ENCODE measurements around the gene CHGA. TPM values are rescaled to one million over a fixed set of nuclear protein-coding genes. Genes with fewer than 3 reads are reported as not detected.

The CHGA gene
- polyA plus RNA-seq, 1 donor from 2014 or later, result 131 TPM

GRCh38 chr14:92903359-92903758 is 19.6 kb upstream of the CHGA start:
- Histone ChIP-seq H3K27me3 (ENCODE audit: insufficient read depth, low read depth, low read length) (no peaks in the 10 kb centered on the region), H3K4me2 (ENCODE audit: low read length) (no peak overlapping the region), H3K9me2 (ENCODE audit: insufficient read depth, low read length) (no peaks in the 10 kb centered on the region), H4K20me1 (ENCODE audit: insufficient read depth) (no peaks in the 10 kb centered on the region), H3K9me3 (ENCODE audit: low read length) (no peaks in the 10 kb centered on the region), H3K9ac (ENCODE audit: low read length) (no peak overlapping the region), H3K4me3 (ENCODE audit: low read length) (no peak overlapping the region), H3K79me2 (replicated peaks; ENCODE audit: insufficient read depth, low read length) (no peaks in the 10 kb centered on the region), H3K27ac (ENCODE audit: low read length) (no peak overlapping the region), H2AFZ (ENCODE audit: low read depth, low read length) (no peak overlapping the region), H3K36me3 (ENCODE audit: insufficient read depth, low read length) (no peaks in the 10 kb centered on the region), H3F3A (ENCODE audit: insufficient read depth, low read length, poor library complexity, severe bottlenecking) (no peaks in the 10 kb centered on the region)
- TF ChIP-seq SMC3 (conservative IDR thresholded peaks at IDR 0.05; ENCODE audit: poor library complexity), result no peak
- no peak for TF ChIP-seq EZH2 (IDR thresholded peaks at IDR 0.05; ENCODE audit: borderline replicate concordance, insufficient read depth, low read length, poor library complexity, severe bottlenecking)
- no peak for TF ChIP-seq POLR2AphosphoS5 (IDR thresholded peaks at IDR 0.05)
- TF ChIP-seq TAF1 (IDR thresholded peaks at IDR 0.05; ENCODE audit: low read depth), result no peak
- TF ChIP-seq, protein P1, sequence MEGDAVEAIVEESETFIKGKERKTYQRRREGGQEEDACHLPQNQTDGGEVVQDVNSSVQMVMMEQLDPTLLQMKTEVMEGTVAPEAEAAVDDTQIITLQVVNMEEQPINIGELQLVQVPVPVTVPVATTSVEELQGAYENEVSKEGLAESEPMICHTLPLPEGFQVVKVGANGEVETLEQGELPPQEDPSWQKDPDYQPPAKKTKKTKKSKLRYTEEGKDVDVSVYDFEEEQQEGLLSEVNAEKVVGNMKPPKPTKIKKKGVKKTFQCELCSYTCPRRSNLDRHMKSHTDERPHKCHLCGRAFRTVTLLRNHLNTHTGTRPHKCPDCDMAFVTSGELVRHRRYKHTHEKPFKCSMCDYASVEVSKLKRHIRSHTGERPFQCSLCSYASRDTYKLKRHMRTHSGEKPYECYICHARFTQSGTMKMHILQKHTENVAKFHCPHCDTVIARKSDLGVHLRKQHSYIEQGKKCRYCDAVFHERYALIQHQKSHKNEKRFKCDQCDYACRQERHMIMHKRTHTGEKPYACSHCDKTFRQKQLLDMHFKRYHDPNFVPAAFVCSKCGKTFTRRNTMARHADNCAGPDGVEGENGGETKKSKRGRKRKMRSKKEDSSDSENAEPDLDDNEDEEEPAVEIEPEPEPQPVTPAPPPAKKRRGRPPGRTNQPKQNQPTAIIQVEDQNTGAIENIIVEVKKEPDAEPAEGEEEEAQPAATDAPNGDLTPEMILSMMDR (IDR thresholded peaks at IDR 0.05; ENCODE audit: poor library complexity, severe bottlenecking), result no peak
- TF ChIP-seq MXI1 (conservative IDR thresholded peaks at IDR 0.05; ENCODE audit: poor library complexity, severe bottlenecking), result no peak
- no peak for TF ChIP-seq EP300 (conservative IDR thresholded peaks at IDR 0.05; ENCODE audit: poor library complexity, severe bottlenecking)
- TF ChIP-seq, protein P2, sequence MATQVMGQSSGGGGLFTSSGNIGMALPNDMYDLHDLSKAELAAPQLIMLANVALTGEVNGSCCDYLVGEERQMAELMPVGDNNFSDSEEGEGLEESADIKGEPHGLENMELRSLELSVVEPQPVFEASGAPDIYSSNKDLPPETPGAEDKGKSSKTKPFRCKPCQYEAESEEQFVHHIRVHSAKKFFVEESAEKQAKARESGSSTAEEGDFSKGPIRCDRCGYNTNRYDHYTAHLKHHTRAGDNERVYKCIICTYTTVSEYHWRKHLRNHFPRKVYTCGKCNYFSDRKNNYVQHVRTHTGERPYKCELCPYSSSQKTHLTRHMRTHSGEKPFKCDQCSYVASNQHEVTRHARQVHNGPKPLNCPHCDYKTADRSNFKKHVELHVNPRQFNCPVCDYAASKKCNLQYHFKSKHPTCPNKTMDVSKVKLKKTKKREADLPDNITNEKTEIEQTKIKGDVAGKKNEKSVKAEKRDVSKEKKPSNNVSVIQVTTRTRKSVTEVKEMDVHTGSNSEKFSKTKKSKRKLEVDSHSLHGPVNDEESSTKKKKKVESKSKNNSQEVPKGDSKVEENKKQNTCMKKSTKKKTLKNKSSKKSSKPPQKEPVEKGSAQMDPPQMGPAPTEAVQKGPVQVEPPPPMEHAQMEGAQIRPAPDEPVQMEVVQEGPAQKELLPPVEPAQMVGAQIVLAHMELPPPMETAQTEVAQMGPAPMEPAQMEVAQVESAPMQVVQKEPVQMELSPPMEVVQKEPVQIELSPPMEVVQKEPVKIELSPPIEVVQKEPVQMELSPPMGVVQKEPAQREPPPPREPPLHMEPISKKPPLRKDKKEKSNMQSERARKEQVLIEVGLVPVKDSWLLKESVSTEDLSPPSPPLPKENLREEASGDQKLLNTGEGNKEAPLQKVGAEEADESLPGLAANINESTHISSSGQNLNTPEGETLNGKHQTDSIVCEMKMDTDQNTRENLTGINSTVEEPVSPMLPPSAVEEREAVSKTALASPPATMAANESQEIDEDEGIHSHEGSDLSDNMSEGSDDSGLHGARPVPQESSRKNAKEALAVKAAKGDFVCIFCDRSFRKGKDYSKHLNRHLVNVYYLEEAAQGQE (IDR thresholded peaks at IDR 0.05; ENCODE audit: borderline replicate concordance), result no peak
- TF ChIP-seq RAD21 (conservative IDR thresholded peaks at IDR 0.05), result no peak

- Histone ChIP-seq H2AFZ (ENCODE audit: low read depth, low read length) (no peak overlapping the region), H3K4me3 (ENCODE audit: low read length) (no peak overlapping the region), H4K20me1 (ENCODE audit: insufficient read depth) (no peaks in the 10 kb centered on the region), H3F3A (ENCODE audit: insufficient read depth, low read length, poor library complexity, severe bottlenecking) (no peaks in the 10 kb centered on the region), H3K36me3 (ENCODE audit: insufficient read depth, low read length) (no peaks in the 10 kb centered on the region), H3K9me3 (ENCODE audit: low read length) (no peaks in the 10 kb centered on the region), H3K79me2 (replicated peaks; ENCODE audit: insufficient read depth, low read length) (no peaks in the 10 kb centered on the region), H3K4me2 (ENCODE audit: low read length) (no peak overlapping the region), H3K9ac (ENCODE audit: low read length) (no peak overlapping the region), H3K27ac (ENCODE audit: low read length) (no peak overlapping the region), H3K9me2 (ENCODE audit: insufficient read depth, low read length) (no peaks in the 10 kb centered on the region), H3K27me3 (ENCODE audit: insufficient read depth, low read depth, low read length) (no peaks in the 10 kb centered on the region)
- TF ChIP-seq, protein P2 (IDR thresholded peaks at IDR 0.05; ENCODE audit: borderline replicate concordance), result no peak
- TF ChIP-seq RAD21 (conservative IDR thresholded peaks at IDR 0.05) (no peak), POLR2AphosphoS5 (IDR thresholded peaks at IDR 0.05) (no peak), EP300 (conservative IDR thresholded peaks at IDR 0.05; ENCODE audit: poor library complexity, severe bottlenecking) (no peak), SMC3 (conservative IDR thresholded peaks at IDR 0.05; ENCODE audit: poor library complexity) (no peak), TAF1 (IDR thresholded peaks at IDR 0.05; ENCODE audit: low read depth) (no peak), EZH2 (IDR thresholded peaks at IDR 0.05; ENCODE audit: borderline replicate concordance, insufficient read depth, low read length, poor library complexity, severe bottlenecking) (no peak), MXI1 (conservative IDR thresholded peaks at IDR 0.05; ENCODE audit: poor library complexity, severe bottlenecking) (no peak)
- TF ChIP-seq, protein P1 (IDR thresholded peaks at IDR 0.05; ENCODE audit: poor library complexity, severe bottlenecking), result no peak
These were observed 17.3 kb upstream of the CHGA start for GRCh38 chr14:92905667-92906066.

Measured in neural cell (in vitro differentiated cells).